GM23338 (cell line): Measurements from ENCODE around the gene TPX2.

Source experiments
- CREB1 ChIP-seq: fragments of 250-450 bp; sonication (Bioruptor Pico); IDR thresholded peaks from 2 replicates; pipeline ENCODE4 v1.5.0; 2020; ENCODE audit warnings: low read depth, mild to moderate bottlenecking, moderate library complexity
- EZH2 ChIP-seq: fragments of 200-600 bp; sonication (generic); IDR thresholded peaks from one replicate; pipeline ENCODE4 v1.8.0; 2017; ENCODE audit warnings: antibody characterized with exemption, mild to moderate bottlenecking, low read depth; ENCODE audit not compliant: unreplicated experiment
- EZH2phosphoT487 ChIP-seq: fragments of 200-600 bp; sonication (generic); IDR thresholded peaks from one replicate; pipeline ENCODE4 v1.8.1; 2018; ENCODE audit warnings: antibody characterized with exemption; ENCODE audit not compliant: unreplicated experiment
- JUNB ChIP-seq: IDR thresholded peaks from one replicate; pipeline ENCODE4 v1.6.1; 2016; ENCODE audit warnings: antibody characterized with exemption; ENCODE audit not compliant: unreplicated experiment
- POLR2AphosphoS5 ChIP-seq: IDR thresholded peaks from 2 replicates; pipeline ENCODE4 v1.6.1; 2016; ENCODE audit warnings: antibody characterized with exemption, low read depth
- STAT1 ChIP-seq: IDR thresholded peaks from one replicate; pipeline ENCODE4 v1.6.1; 2016; ENCODE audit warnings: antibody characterized with exemption; ENCODE audit not compliant: unreplicated experiment
- ZNF331 ChIP-seq: fragments of 250-450 bp; sonication (Bioruptor Pico); IDR thresholded peaks from 2 replicates; pipeline ENCODE4 v1.5.0; 2020; ENCODE audit warnings: low read depth, mild to moderate bottlenecking, moderate library complexity
- TF ChIP-seq, protein P1 (sequence below), 2 experiments: fragments of 200-600 bp in 1 of 2; sonication (generic) in 1 of 2; conservative IDR thresholded peaks; 2 replicates each; pipeline versions ENCODE4 v1.5.1 to v1.6.1; 2016 to 2017; ENCODE audit warnings: antibody characterized with exemption in 2 of 2, low read depth in 2 of 2, mild to moderate bottlenecking in 2 of 2, moderate library complexity in 1 of 2
- TF ChIP-seq, protein P2 (sequence below): IDR thresholded peaks from one replicate; pipeline ENCODE4 v1.6.1; 2018; ENCODE audit warnings: antibody characterized with exemption; ENCODE audit not compliant: unreplicated experiment
- TF ChIP-seq, protein P3 (sequence below): fragments of 250-450 bp; sonication (Bioruptor Pico); IDR thresholded peaks from 2 replicates; pipeline ENCODE4 v1.5.0; 2020; ENCODE audit warnings: mild to moderate bottlenecking, moderate library complexity

DNA sequence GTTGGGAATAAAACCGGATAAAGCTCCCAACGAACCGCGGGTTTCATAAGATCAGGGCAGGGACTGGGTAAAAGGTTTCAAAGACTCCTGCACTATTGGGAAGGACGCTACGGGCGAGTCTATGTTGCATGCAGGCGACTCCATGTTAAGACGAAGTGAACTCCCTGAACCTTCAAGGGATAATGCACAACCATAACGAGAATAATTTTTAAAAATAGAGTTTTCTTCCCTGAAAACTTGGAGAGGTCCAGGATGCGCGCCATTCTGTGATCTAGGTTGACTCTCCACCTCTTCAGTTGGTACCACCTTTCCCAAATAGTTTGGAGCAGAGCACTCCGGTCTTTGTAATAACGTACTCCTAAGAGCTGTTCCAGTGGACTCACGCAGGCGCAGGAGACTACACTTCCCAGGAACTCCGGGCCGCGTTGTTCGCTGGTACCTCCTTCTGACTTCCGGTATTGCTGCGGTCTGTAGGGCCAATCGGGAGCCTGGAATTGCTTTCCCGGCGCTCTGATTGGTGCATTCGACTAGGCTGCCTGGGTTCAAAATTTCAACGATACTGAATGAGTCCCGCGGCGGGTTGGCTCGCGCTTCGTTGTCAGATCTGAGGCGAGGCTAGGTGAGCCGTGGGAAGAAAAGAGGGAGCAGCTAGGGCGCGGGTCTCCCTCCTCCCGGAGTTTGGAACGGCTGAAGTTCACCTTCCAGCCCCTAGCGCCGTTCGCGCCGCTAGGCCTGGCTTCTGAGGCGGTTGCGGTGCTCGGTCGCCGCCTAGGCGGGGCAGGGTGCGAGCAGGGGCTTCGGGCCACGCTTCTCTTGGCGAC, at the start of gene TPX2:
- TF ChIP-seq, protein P1, sequence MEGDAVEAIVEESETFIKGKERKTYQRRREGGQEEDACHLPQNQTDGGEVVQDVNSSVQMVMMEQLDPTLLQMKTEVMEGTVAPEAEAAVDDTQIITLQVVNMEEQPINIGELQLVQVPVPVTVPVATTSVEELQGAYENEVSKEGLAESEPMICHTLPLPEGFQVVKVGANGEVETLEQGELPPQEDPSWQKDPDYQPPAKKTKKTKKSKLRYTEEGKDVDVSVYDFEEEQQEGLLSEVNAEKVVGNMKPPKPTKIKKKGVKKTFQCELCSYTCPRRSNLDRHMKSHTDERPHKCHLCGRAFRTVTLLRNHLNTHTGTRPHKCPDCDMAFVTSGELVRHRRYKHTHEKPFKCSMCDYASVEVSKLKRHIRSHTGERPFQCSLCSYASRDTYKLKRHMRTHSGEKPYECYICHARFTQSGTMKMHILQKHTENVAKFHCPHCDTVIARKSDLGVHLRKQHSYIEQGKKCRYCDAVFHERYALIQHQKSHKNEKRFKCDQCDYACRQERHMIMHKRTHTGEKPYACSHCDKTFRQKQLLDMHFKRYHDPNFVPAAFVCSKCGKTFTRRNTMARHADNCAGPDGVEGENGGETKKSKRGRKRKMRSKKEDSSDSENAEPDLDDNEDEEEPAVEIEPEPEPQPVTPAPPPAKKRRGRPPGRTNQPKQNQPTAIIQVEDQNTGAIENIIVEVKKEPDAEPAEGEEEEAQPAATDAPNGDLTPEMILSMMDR (conservative IDR thresholded peaks at IDR 0.05; ENCODE audit: low read depth in 2 of 2), result peak in 1 of 2 experiments; percentile 39; a peak in 2 of 4 replicates
- TF ChIP-seq CREB1 (peak; percentile 69), POLR2AphosphoS5 (peak; percentile 94), EZH2 (no peak), ZNF331 (no peak), EZH2phosphoT487 (no peak), STAT1 (no peak), JUNB (no peak)
- TF ChIP-seq, protein P2, sequence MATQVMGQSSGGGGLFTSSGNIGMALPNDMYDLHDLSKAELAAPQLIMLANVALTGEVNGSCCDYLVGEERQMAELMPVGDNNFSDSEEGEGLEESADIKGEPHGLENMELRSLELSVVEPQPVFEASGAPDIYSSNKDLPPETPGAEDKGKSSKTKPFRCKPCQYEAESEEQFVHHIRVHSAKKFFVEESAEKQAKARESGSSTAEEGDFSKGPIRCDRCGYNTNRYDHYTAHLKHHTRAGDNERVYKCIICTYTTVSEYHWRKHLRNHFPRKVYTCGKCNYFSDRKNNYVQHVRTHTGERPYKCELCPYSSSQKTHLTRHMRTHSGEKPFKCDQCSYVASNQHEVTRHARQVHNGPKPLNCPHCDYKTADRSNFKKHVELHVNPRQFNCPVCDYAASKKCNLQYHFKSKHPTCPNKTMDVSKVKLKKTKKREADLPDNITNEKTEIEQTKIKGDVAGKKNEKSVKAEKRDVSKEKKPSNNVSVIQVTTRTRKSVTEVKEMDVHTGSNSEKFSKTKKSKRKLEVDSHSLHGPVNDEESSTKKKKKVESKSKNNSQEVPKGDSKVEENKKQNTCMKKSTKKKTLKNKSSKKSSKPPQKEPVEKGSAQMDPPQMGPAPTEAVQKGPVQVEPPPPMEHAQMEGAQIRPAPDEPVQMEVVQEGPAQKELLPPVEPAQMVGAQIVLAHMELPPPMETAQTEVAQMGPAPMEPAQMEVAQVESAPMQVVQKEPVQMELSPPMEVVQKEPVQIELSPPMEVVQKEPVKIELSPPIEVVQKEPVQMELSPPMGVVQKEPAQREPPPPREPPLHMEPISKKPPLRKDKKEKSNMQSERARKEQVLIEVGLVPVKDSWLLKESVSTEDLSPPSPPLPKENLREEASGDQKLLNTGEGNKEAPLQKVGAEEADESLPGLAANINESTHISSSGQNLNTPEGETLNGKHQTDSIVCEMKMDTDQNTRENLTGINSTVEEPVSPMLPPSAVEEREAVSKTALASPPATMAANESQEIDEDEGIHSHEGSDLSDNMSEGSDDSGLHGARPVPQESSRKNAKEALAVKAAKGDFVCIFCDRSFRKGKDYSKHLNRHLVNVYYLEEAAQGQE, result no peak
- TF ChIP-seq, protein P3, sequence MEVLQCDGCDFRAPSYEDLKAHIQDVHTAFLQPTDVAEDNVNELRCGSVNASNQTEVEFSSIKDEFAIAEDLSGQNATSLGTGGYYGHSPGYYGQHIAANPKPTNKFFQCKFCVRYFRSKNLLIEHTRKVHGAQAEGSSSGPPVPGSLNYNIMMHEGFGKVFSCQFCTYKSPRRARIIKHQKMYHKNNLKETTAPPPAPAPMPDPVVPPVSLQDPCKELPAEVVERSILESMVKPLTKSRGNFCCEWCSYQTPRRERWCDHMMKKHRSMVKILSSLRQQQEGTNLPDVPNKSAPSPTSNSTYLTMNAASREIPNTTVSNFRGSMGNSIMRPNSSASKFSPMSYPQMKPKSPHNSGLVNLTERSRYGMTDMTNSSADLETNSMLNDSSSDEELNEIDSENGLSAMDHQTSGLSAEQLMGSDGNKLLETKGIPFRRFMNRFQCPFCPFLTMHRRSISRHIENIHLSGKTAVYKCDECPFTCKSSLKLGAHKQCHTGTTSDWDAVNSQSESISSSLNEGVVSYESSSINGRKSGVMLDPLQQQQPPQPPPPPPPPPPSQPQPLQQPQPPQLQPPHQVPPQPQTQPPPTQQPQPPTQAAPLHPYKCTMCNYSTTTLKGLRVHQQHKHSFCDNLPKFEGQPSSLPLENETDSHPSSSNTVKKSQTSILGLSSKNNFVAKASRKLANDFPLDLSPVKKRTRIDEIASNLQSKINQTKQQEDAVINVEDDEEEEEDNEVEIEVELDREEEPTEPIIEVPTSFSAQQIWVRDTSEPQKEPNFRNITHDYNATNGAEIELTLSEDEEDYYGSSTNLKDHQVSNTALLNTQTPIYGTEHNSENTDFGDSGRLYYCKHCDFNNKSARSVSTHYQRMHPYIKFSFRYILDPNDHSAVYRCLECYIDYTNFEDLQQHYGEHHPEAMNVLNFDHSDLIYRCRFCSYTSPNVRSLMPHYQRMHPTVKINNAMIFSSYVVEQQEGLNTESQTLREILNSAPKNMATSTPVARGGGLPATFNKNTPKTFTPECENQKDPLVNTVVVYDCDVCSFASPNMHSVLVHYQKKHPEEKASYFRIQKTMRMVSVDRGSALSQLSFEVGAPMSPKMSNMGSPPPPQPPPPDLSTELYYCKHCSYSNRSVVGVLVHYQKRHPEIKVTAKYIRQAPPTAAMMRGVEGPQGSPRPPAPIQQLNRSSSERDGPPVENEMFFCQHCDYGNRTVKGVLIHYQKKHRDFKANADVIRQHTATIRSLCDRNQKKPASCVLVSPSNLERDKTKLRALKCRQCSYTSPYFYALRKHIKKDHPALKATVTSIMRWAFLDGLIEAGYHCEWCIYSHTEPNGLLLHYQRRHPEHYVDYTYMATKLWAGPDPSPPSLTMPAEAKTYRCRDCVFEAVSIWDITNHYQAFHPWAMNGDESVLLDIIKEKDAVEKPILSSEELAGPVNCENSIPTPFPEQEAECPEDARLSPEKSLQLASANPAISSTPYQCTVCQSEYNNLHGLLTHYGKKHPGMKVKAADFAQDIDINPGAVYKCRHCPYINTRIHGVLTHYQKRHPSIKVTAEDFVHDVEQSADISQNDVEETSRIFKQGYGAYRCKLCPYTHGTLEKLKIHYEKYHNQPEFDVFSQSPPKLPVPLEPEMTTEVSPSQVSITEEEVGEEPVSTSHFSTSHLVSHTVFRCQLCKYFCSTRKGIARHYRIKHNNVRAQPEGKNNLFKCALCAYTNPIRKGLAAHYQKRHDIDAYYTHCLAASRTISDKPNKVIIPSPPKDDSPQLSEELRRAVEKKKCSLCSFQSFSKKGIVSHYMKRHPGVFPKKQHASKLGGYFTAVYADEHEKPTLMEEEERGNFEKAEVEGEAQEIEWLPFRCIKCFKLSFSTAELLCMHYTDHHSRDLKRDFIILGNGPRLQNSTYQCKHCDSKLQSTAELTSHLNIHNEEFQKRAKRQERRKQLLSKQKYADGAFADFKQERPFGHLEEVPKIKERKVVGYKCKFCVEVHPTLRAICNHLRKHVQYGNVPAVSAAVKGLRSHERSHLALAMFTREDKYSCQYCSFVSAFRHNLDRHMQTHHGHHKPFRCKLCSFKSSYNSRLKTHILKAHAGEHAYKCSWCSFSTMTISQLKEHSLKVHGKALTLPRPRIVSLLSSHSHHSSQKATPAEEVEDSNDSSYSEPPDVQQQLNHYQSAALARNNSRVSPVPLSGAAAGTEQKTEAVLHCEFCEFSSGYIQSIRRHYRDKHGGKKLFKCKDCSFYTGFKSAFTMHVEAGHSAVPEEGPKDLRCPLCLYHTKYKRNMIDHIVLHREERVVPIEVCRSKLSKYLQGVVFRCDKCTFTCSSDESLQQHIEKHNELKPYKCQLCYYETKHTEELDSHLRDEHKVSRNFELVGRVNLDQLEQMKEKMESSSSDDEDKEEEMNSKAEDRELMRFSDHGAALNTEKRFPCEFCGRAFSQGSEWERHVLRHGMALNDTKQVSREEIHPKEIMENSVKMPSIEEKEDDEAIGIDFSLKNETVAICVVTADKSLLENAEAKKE (CRISPR knock-in tag), result no peak
